Activated B cell treated with CpG ODN at 0.5 μM for 24 hours (primary cell): ENCODE results near the gene ZMYND11. TPM values are rescaled to one million over a fixed set of nuclear protein-coding genes. Genes with fewer than 3 reads are reported as not detected.

Source experiments
- ATAC-seq: fragments of 200-7000 bp; cut with Tn5 transposase; one replicate; pipeline ENCODE4 v1.10.0; 2021; ENCODE audit warnings: low read depth, mild to moderate bottlenecking, moderate library complexity
- CTCF ChIA-PET: fragments of 350-600 bp; sonication (Branson Sonifier 250); formaldehyde crosslinking; loops from one replicate; lab custom pipeline; 2021; ENCODE audit warnings: antibody characterized with exemption; lab: Charles Lee
- POLR2A ChIA-PET: fragments of 350-600 bp; sonication (Branson Sonifier 250); formaldehyde crosslinking; loops from one replicate; lab custom pipeline; 2021; ENCODE audit warnings: antibody characterized with exemption; lab: Charles Lee
- DNase-seq: peaks from one replicate; pipeline ENCODE4 v3.0.0; 2022
- H3K27ac Mint-ChIP-seq: one replicate; pipeline ENCODE4 v1.8.0; 2020; ENCODE audit warnings: mixed read lengths
- H3K27me3 Mint-ChIP-seq: one replicate; pipeline ENCODE4 v1.8.0; 2021; ENCODE audit warnings: mixed read lengths
- H3K36me3 Mint-ChIP-seq: one replicate; pipeline ENCODE4 v1.8.0; 2021; ENCODE audit warnings: low read depth, mixed read lengths
- H3K4me1 Mint-ChIP-seq: one replicate; pipeline ENCODE4 v1.8.0; 2021; ENCODE audit warnings: mixed read lengths
- H3K4me3 Mint-ChIP-seq: one replicate; pipeline ENCODE4 v1.8.0; 2020; ENCODE audit warnings: mild to moderate bottlenecking, mixed read lengths
- H3K9me3 Mint-ChIP-seq: one replicate; pipeline ENCODE4 v1.8.0; 2020; ENCODE audit warnings: mixed read lengths
- CTCF ChIP-seq: fragments of 200-600 bp; IDR thresholded peaks from one replicate; pipeline ENCODE4 v1.8.0; 2022; ENCODE audit warnings: antibody characterized with exemption, mild to moderate bottlenecking
- intact Hi-C: fragments of 100-400 bp; cut with micrococcal nuclease; formaldehyde crosslinking; loops from one replicate; pipeline ENCODE4 v1.15.1; 2024
- total RNA-seq: library from RNA; stranded (reverse); gene quantifications from 2 replicates; pipeline ENCODE4 v1.2.3, GENCODE V29; 2022

Gene ZMYND11
- total RNA-seq, 1 donor from 2014 or later, result 25.6 TPM

- CTCF ChIA-PET, result no interaction called here
- Mint-ChIP-seq H3K9me3 (no peaks in the 10 kb centered on the region), H3K4me1 (peaks cover 5% of the 10 kb centered on the region), H3K27me3 (no peaks in the 10 kb centered on the region), H3K4me3 (no peak overlapping the region), H3K36me3 (peaks cover 24% of the 10 kb centered on the region), H3K27ac (no peak overlapping the region)
- POLR2A ChIA-PET, result no interaction called here
- no peak for ATAC-seq
- TF ChIP-seq CTCF, result no peak
- intact Hi-C loops, result no loop called here
- DNase-seq, result no peak
These were observed 83.5 kb downstream of the ZMYND11 start for GRCh38 chr10:218798-219197.

- Mint-ChIP-seq H3K4me3 (no peak overlapping the region), H3K9me3 (no peaks in the 10 kb centered on the region), H3K27ac (no peak overlapping the region), H3K4me1 (peaks cover 7% of the 10 kb centered on the region), H3K27me3 (no peaks in the 10 kb centered on the region), H3K36me3 (peaks cover 24% of the 10 kb centered on the region)
- ChIA-PET POLR2A (no interaction called here), CTCF (no interaction called here)
- ATAC-seq (no peak), DNase-seq (no peak)
- no peak for TF ChIP-seq CTCF
- intact Hi-C loops, result no loop called here
These were observed 84.6 kb downstream of the ZMYND11 start for GRCh38 chr10:219731-220472.

- CTCF ChIA-PET, result no interaction called here
- H3K9me3 Mint-ChIP-seq, result no peaks in the 10 kb centered on the region
- no peak for ATAC-seq
These were observed 89.3 kb downstream of the ZMYND11 start for GRCh38 chr10:224571-224970.

GRCh38 chr10:226018-226417 lies 90.8 kb downstream of the ZMYND11 start:
- Mint-ChIP-seq H3K36me3 (peaks cover 17% of the 10 kb centered on the region), H3K4me3 (no peak overlapping the region), H3K4me1 (peaks cover 2% of the 10 kb centered on the region), H3K27me3 (no peaks in the 10 kb centered on the region), H3K27ac (no peak overlapping the region), H3K9me3 (no peaks in the 10 kb centered on the region)
- no peak for TF ChIP-seq CTCF
- intact Hi-C loops, result no loop called here
- CTCF ChIA-PET, result no interaction called here
- ATAC-seq, result no peak
- POLR2A ChIA-PET, result no interaction called here
- no peak for DNase-seq

More at GRCh38 chr10:224571-224970, 89.3 kb downstream of the ZMYND11 start:
- no peak for DNase-seq
- POLR2A ChIA-PET, result no interaction called here
- Mint-ChIP-seq H3K4me1 (peaks cover 2% of the 10 kb centered on the region), H3K4me3 (no peak overlapping the region), H3K36me3 (peaks cover 19% of the 10 kb centered on the region), H3K27ac (no peak overlapping the region), H3K27me3 (no peaks in the 10 kb centered on the region)
- TF ChIP-seq CTCF, result no peak
- intact Hi-C loops, result no loop called here

GRCh38 chr10:227014-227413 lies 91.8 kb downstream of the ZMYND11 start:
- no peak for DNase-seq
- CTCF ChIA-PET, result no interaction called here
- POLR2A ChIA-PET, result no interaction called here
- no peak for ATAC-seq
- Mint-ChIP-seq H3K36me3 (peaks cover 17% of the 10 kb centered on the region), H3K4me3 (no peak overlapping the region), H3K27me3 (no peaks in the 10 kb centered on the region), H3K9me3 (no peaks in the 10 kb centered on the region), H3K4me1 (peaks cover 2% of the 10 kb centered on the region), H3K27ac (no peak overlapping the region)
- intact Hi-C loops, result no loop called here
- no peak for TF ChIP-seq CTCF
